Skeletal muscle tissue (tissue), 4 donors: ENCODE data around the gene PLEKHG5. TPM values are rescaled to one million over a fixed set of nuclear protein-coding genes. Genes with fewer than 3 reads are reported as not detected.

Experiments used
- H3K27ac ChIP-seq: one replicate; pipeline ENCODE4 v1.7.0; 2013; ENCODE audit warnings: mild to moderate bottlenecking, low read depth, low read length, inconsistent platforms
- H3K27me3 ChIP-seq, 3 donors: one replicate each; pipeline ENCODE4 v1.7.0; 2013; ENCODE audit warnings: low read length in 3 of 3; ENCODE audit not compliant: control insufficient read depth in 3 of 3, insufficient read depth in 3 of 3
- H3K36me3 ChIP-seq, 3 donors: one replicate each; pipeline ENCODE4 v1.7.0; 2013; ENCODE audit warnings: low read length in 3 of 3; ENCODE audit not compliant: control insufficient read depth in 3 of 3, insufficient read depth in 3 of 3
- H3K4me1 ChIP-seq, 3 donors: one replicate each; pipeline ENCODE4 v1.7.0; 2013; ENCODE audit warnings: low read length in 3 of 3, mild to moderate bottlenecking in 3 of 3; ENCODE audit not compliant: control insufficient read depth in 3 of 3, insufficient read depth in 3 of 3
- H3K4me3 ChIP-seq, 3 donors: one replicate each; pipeline ENCODE4 v1.7.0; 2013; ENCODE audit warnings: low read length in 3 of 3
- H3K9ac ChIP-seq, 3 donors: one replicate each; pipeline ENCODE4 v1.7.0; 2013; ENCODE audit warnings: low read length in 3 of 3, mild to moderate bottlenecking in 3 of 3, moderate library complexity in 2 of 3, low read depth in 1 of 3
- H3K9me3 ChIP-seq, 3 donors: one replicate each; pipeline ENCODE4 v1.7.0; 2013; ENCODE audit warnings: low read length in 3 of 3; ENCODE audit not compliant: control insufficient read depth in 3 of 3
- total RNA-seq: library from RNA; depleted of rRNA; stranded (reverse); fragments of >200 nt; gene quantifications from one replicate; pipeline ENCODE4 v1.2.3, GENCODE V29; 2014
- donor health status: Osteomylitis.

The PLEKHG5 gene, protein sequence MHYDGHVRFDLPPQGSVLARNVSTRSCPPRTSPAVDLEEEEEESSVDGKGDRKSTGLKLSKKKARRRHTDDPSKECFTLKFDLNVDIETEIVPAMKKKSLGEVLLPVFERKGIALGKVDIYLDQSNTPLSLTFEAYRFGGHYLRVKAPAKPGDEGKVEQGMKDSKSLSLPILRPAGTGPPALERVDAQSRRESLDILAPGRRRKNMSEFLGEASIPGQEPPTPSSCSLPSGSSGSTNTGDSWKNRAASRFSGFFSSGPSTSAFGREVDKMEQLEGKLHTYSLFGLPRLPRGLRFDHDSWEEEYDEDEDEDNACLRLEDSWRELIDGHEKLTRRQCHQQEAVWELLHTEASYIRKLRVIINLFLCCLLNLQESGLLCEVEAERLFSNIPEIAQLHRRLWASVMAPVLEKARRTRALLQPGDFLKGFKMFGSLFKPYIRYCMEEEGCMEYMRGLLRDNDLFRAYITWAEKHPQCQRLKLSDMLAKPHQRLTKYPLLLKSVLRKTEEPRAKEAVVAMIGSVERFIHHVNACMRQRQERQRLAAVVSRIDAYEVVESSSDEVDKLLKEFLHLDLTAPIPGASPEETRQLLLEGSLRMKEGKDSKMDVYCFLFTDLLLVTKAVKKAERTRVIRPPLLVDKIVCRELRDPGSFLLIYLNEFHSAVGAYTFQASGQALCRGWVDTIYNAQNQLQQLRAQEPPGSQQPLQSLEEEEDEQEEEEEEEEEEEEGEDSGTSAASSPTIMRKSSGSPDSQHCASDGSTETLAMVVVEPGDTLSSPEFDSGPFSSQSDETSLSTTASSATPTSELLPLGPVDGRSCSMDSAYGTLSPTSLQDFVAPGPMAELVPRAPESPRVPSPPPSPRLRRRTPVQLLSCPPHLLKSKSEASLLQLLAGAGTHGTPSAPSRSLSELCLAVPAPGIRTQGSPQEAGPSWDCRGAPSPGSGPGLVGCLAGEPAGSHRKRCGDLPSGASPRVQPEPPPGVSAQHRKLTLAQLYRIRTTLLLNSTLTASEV
- 8.4 TPM for total RNA-seq

DNA sequence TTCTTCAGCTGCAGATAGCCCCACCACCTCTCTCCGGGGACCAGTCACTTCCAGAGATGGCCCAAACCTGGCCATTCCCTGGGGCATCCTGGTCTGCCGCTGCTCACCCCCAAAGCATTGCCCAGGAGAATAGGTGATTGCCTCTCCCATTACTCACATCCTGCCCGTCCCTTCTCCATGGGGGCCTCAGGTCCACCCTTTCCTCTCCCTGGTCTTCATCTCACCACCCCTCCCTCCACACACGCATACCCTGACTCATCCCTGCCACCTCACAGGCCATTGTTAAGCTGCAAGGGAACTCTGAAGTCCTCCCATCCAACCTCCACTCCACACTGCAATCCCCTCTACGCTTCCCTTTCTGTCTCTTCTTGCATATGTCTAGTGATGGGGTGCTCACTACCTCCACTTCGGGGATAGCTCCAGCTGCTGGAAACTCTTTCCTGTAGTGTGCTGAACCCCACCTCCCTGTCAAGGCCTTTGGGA is at the start of gene PLEKHG5:
PLEKHG5 (minus strand) TSS at position 188 of the 483 bp plus-strand sequence. CDS start 14,096 bp downstream, outside the sequence.
- H3K36me3 ChIP-seq = no peaks in the 10 kb centered on the region
- H3K9ac ChIP-seq = peak within 1 kb of the TSS in 1 of 3 donors; percentile 16
- H3K9me3 ChIP-seq = no peaks in the 10 kb centered on the region
- peak within 1 kb of the TSS in 1 of 3 donors; percentile 60 for H3K4me3 ChIP-seq
- H3K4me1 ChIP-seq = peaks cover 7 to 24% (median 15%) of the 10 kb centered on the region in 3 donors
- peaks cover 3 to 28% (median 13%) of the 10 kb centered on the region in 3 donors for H3K27me3 ChIP-seq
- H3K27ac ChIP-seq = no peak within 1 kb of the TSS

DNA sequence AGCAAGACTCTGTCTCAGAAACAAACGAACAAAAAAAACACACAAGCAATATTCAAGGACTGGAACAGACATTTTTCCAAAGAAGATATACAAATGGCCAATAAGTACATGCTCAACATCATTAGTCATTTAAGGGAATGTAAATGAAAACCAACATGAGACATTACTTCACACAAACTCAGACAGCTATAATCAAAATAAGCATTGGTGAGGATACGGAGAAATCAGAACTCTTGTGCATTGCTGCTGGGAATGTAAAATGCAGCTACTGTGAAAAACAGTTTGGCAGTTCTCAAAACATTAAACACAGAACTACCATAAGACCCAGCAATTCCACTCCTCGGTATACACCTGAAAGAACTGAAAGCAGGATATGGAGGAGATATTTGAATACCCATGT is 47.5 kb upstream of the PLEKHG5 start:
- Histone ChIP-seq H3K36me3 (peaks cover 8 to 27% (median 13%) of the 10 kb centered on the region in 3 donors), H3K4me3 (no peak overlapping the region)

GRCh38 chr1:6536291-6536690 is 44.8 kb upstream of the PLEKHG5 start:
- H3K27ac ChIP-seq = no peak overlapping the region
- peaks cover 25 to 46% (median 29%) of the 10 kb centered on the region in 3 donors for H3K36me3 ChIP-seq
- H3K27me3 ChIP-seq = no peaks in the 10 kb centered on the region
- H3K9ac ChIP-seq = no peak overlapping the region
- no peaks in the 10 kb centered on the region for H3K4me1 ChIP-seq
- no peak overlapping the region for H3K4me3 ChIP-seq
- H3K9me3 ChIP-seq = no peaks in the 10 kb centered on the region

More for the DNA sequence above, 47.5 kb upstream of the PLEKHG5 start:
- no peaks in the 10 kb centered on the region for H3K4me1 ChIP-seq
- H3K9ac ChIP-seq = no peak overlapping the region
- H3K27ac ChIP-seq = no peak overlapping the region
- H3K9me3 ChIP-seq = no peaks in the 10 kb centered on the region
- no peaks in the 10 kb centered on the region for H3K27me3 ChIP-seq

DNA sequence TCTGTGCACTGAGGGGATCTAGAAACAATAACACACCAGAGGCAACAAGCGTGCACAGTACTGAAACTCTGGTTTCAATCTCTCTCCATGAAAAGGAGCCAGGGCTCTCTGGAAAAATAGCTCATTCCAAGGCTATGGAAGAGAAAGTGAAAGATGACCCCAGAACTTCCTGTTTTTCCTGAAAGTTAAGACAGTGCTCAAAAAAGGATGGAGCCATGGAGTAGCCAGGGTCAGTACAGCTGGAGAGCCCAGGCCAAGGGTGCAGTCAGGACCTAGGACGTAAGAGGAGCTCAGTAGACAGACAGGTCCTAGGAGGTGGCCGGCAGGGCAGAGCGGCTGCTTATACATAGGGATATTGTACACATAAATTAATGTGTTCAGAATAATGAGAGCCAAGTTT is 43.7 kb upstream of the PLEKHG5 start:
- Histone ChIP-seq H3K36me3 (peaks cover 33 to 46% (median 37%) of the 10 kb centered on the region in 3 donors), H3K4me1 (no peaks in the 10 kb centered on the region), H3K9ac (no peak overlapping the region), H3K4me3 (no peak overlapping the region), H3K27ac (no peak overlapping the region), H3K27me3 (no peaks in the 10 kb centered on the region), H3K9me3 (no peaks in the 10 kb centered on the region)

GRCh38 chr1:6534248-6534822 is 42.9 kb upstream of the PLEKHG5 start:
- Histone ChIP-seq H3K4me1 (no peaks in the 10 kb centered on the region), H3K27ac (no peak overlapping the region), H3K9me3 (no peaks in the 10 kb centered on the region), H3K27me3 (no peaks in the 10 kb centered on the region), H3K36me3 (peaks cover 33 to 46% (median 37%) of the 10 kb centered on the region in 3 donors), H3K9ac (no peak overlapping the region), H3K4me3 (no peak overlapping the region)

- H3K27me3 ChIP-seq = no peaks in the 10 kb centered on the region
- H3K4me1 ChIP-seq = no peaks in the 10 kb centered on the region
- no peak overlapping the region for H3K27ac ChIP-seq
- no peak overlapping the region for H3K4me3 ChIP-seq
- H3K9ac ChIP-seq = no peak overlapping the region
- no peaks in the 10 kb centered on the region for H3K9me3 ChIP-seq
- H3K36me3 ChIP-seq = peaks cover 46 to 55% (median 52%) of the 10 kb centered on the region in 3 donors
Measured at GRCh38 chr1:6531996-6532395, 40.5 kb upstream of the PLEKHG5 start.

GRCh38 chr1:6530504-6531160 is 39.2 kb upstream of the PLEKHG5 start:
- no peak overlapping the region for H3K9ac ChIP-seq
- H3K36me3 ChIP-seq = peaks cover 55 to 65% (median 60%) of the 10 kb centered on the region in 3 donors
- no peaks in the 10 kb centered on the region for H3K27me3 ChIP-seq
- no peak overlapping the region for H3K4me3 ChIP-seq
- H3K4me1 ChIP-seq = no peaks in the 10 kb centered on the region
- no peak overlapping the region for H3K27ac ChIP-seq
- H3K9me3 ChIP-seq = no peaks in the 10 kb centered on the region

GRCh38 chr1:6528492-6528891 is 37.0 kb upstream of the PLEKHG5 start:
- H3K9ac ChIP-seq = no peak overlapping the region
- no peaks in the 10 kb centered on the region for H3K4me1 ChIP-seq
- H3K27me3 ChIP-seq = no peaks in the 10 kb centered on the region
- no peak overlapping the region for H3K4me3 ChIP-seq
- H3K36me3 ChIP-seq = peaks cover 50 to 66% (median 64%) of the 10 kb centered on the region in 3 donors
- H3K9me3 ChIP-seq = no peaks in the 10 kb centered on the region
- no peak overlapping the region for H3K27ac ChIP-seq

- Histone ChIP-seq H3K27ac (no peak overlapping the region), H3K9me3 (no peaks in the 10 kb centered on the region), H3K4me3 (no peak overlapping the region), H3K36me3 (peaks cover 33 to 46% (median 44%) of the 10 kb centered on the region in 3 donors), H3K27me3 (no peaks in the 10 kb centered on the region), H3K4me1 (no peaks in the 10 kb centered on the region), H3K9ac (no peak overlapping the region)
Measured at GRCh38 chr1:6526316-6526715, 34.8 kb upstream of the PLEKHG5 start.
